Astrocyte (in vitro differentiated cells and primary cell): ENCODE results near the gene FNDC3B. TPM values are rescaled to one million over a fixed set of nuclear protein-coding genes. Genes with fewer than 3 reads are reported as not detected.
A peak's percentile ranks its signal among the peaks of the same experiment; 100 is the strongest.

ENCODE experiments used
- DNase-seq: peaks from one replicate; pipeline ENCODE4 v3.0.0-alpha.2; 2010; ENCODE audit warnings: low read depth
- FAIRE-seq: peaks from 2 replicates; lab custom pipeline; 2011; peaks lifted over from hg19 to GRCh38; lab: Jason Lieb, UNC
- H2AFZ ChIP-seq: 2 replicates; pipeline ENCODE4 v1.6.0; 2012; ENCODE audit warnings: low read depth, low read length, inconsistent platforms
- H3K27ac ChIP-seq: 2 replicates; pipeline ENCODE4 v1.5.1; 2011; ENCODE audit warnings: low read depth, low read length, inconsistent platforms
- H3K27me3 ChIP-seq: 2 replicates; pipeline ENCODE4 v1.6.0; 2011; ENCODE audit warnings: low read length, inconsistent platforms; ENCODE audit not compliant: insufficient read depth
- H3K36me3 ChIP-seq: 2 replicates; pipeline ENCODE4 v1.5.1; 2011; ENCODE audit warnings: low read length, inconsistent platforms; ENCODE audit not compliant: insufficient read depth
- H3K4me1 ChIP-seq: 2 replicates; pipeline ENCODE4 v1.5.1; 2011; ENCODE audit warnings: low read length, inconsistent platforms; ENCODE audit not compliant: insufficient read depth
- H3K4me2 ChIP-seq: 2 replicates; pipeline ENCODE4 v1.6.0; 2012; ENCODE audit warnings: low read length, inconsistent platforms
- H3K4me3 ChIP-seq: 2 replicates; pipeline ENCODE4 v1.5.1; 2011; ENCODE audit warnings: low read depth, mild to moderate bottlenecking, low read length, inconsistent platforms; ENCODE audit not compliant: insufficient read depth
- H3K79me2 ChIP-seq: 2 replicates; pipeline ENCODE4 v1.6.0; 2012; ENCODE audit warnings: mild to moderate bottlenecking, low read length, inconsistent platforms; ENCODE audit not compliant: insufficient read depth
- H3K9ac ChIP-seq: 2 replicates; pipeline ENCODE4 v1.6.0; 2012; ENCODE audit warnings: mild to moderate bottlenecking, low read length, inconsistent platforms
- H3K9me3 ChIP-seq: 2 replicates; pipeline ENCODE4 v1.5.1; 2012; ENCODE audit warnings: low read depth, mild to moderate bottlenecking, low read length, inconsistent platforms; ENCODE audit not compliant: insufficient read depth
- H4K20me1 ChIP-seq: 2 replicates; pipeline ENCODE4 v1.6.0; 2012; ENCODE audit warnings: low read length, inconsistent platforms; ENCODE audit not compliant: insufficient read depth
- H3K27ac Mint-ChIP-seq: one replicate; pipeline ENCODE4 v1.8.0; 2021; ENCODE audit warnings: mild to moderate bottlenecking, mixed read lengths; ENCODE audit not compliant: unreplicated experiment
- H3K27me3 Mint-ChIP-seq: one replicate; pipeline ENCODE4 v1.8.0; 2021; ENCODE audit warnings: low read depth, mixed read lengths; ENCODE audit not compliant: unreplicated experiment
- H3K36me3 Mint-ChIP-seq: one replicate; pipeline ENCODE4 v1.8.0; 2021; ENCODE audit warnings: low read depth, mixed read lengths; ENCODE audit not compliant: unreplicated experiment
- H3K4me1 Mint-ChIP-seq: one replicate; pipeline ENCODE4 v1.8.0; 2021; ENCODE audit warnings: low read depth, mixed read lengths; ENCODE audit not compliant: unreplicated experiment
- H3K4me3 Mint-ChIP-seq: one replicate; pipeline ENCODE4 v1.8.0; 2021; ENCODE audit warnings: mild to moderate bottlenecking, moderate library complexity, mixed read lengths; ENCODE audit not compliant: unreplicated experiment
- H3K9me3 Mint-ChIP-seq: one replicate; pipeline ENCODE4 v1.8.0; 2021; ENCODE audit warnings: mild to moderate bottlenecking, mixed read lengths; ENCODE audit not compliant: unreplicated experiment
- EZH2 ChIP-seq: IDR thresholded peaks from 2 replicates; pipeline ENCODE4 v1.6.1; 2012; ENCODE audit warnings: mild to moderate bottlenecking, low read length, inconsistent platforms; ENCODE audit not compliant: insufficient read depth
- total RNA-seq: library from RNA; stranded (reverse); gene quantifications from 2 replicates; pipeline ENCODE4 v1.2.1, GENCODE V29; 2021
- TF ChIP-seq, protein P1 (sequence below): IDR thresholded peaks from 2 replicates; pipeline ENCODE4 v1.5.1; 2011; ENCODE audit warnings: low read depth, mild to moderate bottlenecking, inconsistent platforms, low read length, moderate library complexity; ENCODE audit not compliant: insufficient read depth

FNDC3B gene
- total RNA-seq, 1 donor from 2014 or later = 327 TPM

DNA sequence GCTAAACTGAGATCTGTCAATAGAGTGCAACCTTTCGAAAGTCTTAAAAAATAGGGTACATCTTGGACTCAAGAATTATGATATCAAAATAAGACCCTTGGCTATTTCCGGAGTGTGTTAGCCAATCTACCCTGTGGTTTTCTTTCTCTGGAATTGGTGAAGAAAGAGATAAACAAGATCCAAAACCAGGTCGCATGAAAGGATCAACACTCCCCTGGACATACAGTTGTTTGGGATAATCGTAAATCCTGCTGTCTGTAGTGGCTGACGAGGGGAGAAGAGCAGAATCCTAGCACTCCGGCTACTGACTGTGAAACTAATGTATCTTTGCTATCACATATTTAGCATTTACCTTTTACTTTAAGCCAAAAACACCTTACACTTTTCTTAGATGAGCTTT is 30.9 kb downstream of the FNDC3B start:
- TF ChIP-seq, protein P1, sequence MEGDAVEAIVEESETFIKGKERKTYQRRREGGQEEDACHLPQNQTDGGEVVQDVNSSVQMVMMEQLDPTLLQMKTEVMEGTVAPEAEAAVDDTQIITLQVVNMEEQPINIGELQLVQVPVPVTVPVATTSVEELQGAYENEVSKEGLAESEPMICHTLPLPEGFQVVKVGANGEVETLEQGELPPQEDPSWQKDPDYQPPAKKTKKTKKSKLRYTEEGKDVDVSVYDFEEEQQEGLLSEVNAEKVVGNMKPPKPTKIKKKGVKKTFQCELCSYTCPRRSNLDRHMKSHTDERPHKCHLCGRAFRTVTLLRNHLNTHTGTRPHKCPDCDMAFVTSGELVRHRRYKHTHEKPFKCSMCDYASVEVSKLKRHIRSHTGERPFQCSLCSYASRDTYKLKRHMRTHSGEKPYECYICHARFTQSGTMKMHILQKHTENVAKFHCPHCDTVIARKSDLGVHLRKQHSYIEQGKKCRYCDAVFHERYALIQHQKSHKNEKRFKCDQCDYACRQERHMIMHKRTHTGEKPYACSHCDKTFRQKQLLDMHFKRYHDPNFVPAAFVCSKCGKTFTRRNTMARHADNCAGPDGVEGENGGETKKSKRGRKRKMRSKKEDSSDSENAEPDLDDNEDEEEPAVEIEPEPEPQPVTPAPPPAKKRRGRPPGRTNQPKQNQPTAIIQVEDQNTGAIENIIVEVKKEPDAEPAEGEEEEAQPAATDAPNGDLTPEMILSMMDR = no peak
- no peak for TF ChIP-seq EZH2
- peaks cover 98% of the 10 kb centered on the region for H4K20me1 ChIP-seq
- Mint-ChIP-seq H3K4me1 (peaks cover 79% of the 10 kb centered on the region), H3K27ac (peak overlapping the region; percentile 6), H3K9me3 (no peaks in the 10 kb centered on the region), H3K27me3 (no peaks in the 10 kb centered on the region), H3K36me3 (peaks cover 5% of the 10 kb centered on the region), H3K4me3 (no peak overlapping the region)
- no peak for DNase-seq
- H3K27me3 ChIP-seq = no peaks in the 10 kb centered on the region
- H3K4me1 ChIP-seq = peaks cover 12% of the 10 kb centered on the region
- H3K27ac ChIP-seq = no peak overlapping the region
- FAIRE-seq = no peak
- no peak overlapping the region for H3K4me2 ChIP-seq
- no peak overlapping the region for H2AFZ ChIP-seq
- no peaks in the 10 kb centered on the region for H3K9me3 ChIP-seq
- H3K79me2 ChIP-seq = peaks cover 100% of the 10 kb centered on the region
- H3K4me3 ChIP-seq = no peak overlapping the region
- no peak overlapping the region for H3K9ac ChIP-seq
- H3K36me3 ChIP-seq = peaks cover 22% of the 10 kb centered on the region

DNA sequence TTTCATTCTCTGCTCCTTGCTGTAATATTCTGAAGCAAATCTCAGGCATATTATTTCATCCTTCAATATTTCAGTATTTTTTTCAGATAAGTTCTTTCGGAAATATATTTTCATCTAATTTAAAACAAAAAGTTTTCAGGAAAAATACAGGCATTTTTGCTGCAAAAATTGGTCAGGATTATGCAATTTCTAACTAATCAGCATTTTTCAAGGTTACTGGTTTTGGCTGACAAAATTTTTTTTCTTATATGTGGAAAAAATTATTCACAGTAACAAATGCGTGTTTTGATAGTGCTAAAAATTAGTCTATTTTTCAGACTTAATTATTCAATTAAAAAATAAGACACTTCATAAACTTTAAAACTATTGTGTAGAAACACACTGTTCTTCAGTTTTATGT is 31.4 kb downstream of the FNDC3B start:
- Histone ChIP-seq H3K79me2 (peaks cover 100% of the 10 kb centered on the region), H3K9me3 (no peaks in the 10 kb centered on the region), H3K4me1 (peaks cover 7% of the 10 kb centered on the region), H3K4me3 (no peak overlapping the region), H3K4me2 (no peak overlapping the region), H3K36me3 (peaks cover 22% of the 10 kb centered on the region), H4K20me1 (peaks cover 98% of the 10 kb centered on the region), H3K27ac (no peak overlapping the region), H3K9ac (no peak overlapping the region), H2AFZ (no peak overlapping the region), H3K27me3 (no peaks in the 10 kb centered on the region)
- H3K36me3 Mint-ChIP-seq = peaks cover 5% of the 10 kb centered on the region
- peaks cover 73% of the 10 kb centered on the region for H3K4me1 Mint-ChIP-seq
- no peak overlapping the region for H3K27ac Mint-ChIP-seq
- H3K4me3 Mint-ChIP-seq = no peak overlapping the region
- FAIRE-seq = no peak
- H3K27me3 Mint-ChIP-seq = no peaks in the 10 kb centered on the region
- no peak for DNase-seq
- H3K9me3 Mint-ChIP-seq = no peaks in the 10 kb centered on the region
- TF ChIP-seq, protein P1 = no peak
- no peak for TF ChIP-seq EZH2

DNA sequence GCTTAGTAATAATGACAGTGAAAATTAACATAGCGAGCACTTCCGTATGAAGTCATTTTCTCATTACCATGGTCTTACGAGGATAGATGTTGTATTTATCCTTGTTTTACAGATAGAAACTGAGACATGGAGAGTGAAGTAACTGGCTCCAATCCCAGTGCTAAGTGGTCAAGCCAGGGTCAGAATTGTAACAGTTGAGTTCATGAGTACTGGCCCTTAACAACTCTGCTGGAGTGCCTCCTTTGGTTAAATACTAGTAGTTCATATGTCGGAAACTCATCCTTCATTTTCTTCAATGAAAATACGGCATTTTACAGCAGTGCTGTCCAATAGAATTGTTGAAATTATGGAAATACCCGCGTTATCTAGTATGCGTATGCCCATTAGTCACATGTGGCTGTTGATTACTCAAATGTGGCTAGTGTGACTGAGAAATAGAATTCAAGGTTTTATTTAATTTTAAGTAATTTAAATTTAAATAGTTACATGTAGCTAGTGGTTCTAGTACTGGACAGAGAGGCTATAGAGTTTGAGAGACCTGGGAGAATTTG is 32.5 kb downstream of the FNDC3B start:
- peaks cover 98% of the 10 kb centered on the region for H4K20me1 ChIP-seq
- Mint-ChIP-seq H3K4me3 (no peak overlapping the region), H3K27ac (no peak overlapping the region), H3K36me3 (peaks cover 5% of the 10 kb centered on the region), H3K4me1 (peaks cover 66% of the 10 kb centered on the region), H3K27me3 (no peaks in the 10 kb centered on the region), H3K9me3 (no peaks in the 10 kb centered on the region)
- no peaks in the 10 kb centered on the region for H3K9me3 ChIP-seq
- no peak overlapping the region for H3K27ac ChIP-seq
- DNase-seq = no peak
- H3K36me3 ChIP-seq = peaks cover 22% of the 10 kb centered on the region
- no peaks in the 10 kb centered on the region for H3K27me3 ChIP-seq
- no peak overlapping the region for H3K9ac ChIP-seq
- peaks cover 3% of the 10 kb centered on the region for H3K4me1 ChIP-seq
- H3K4me3 ChIP-seq = no peak overlapping the region
- peaks cover 100% of the 10 kb centered on the region for H3K79me2 ChIP-seq
- TF ChIP-seq, protein P1 = no peak
- TF ChIP-seq EZH2 = no peak
- no peak overlapping the region for H3K4me2 ChIP-seq
- FAIRE-seq = no peak
- no peak overlapping the region for H2AFZ ChIP-seq
